ENCODE data around the gene PRKCZ.

- TF ChIP-seq CTCF (conservative IDR thresholded peaks at IDR 0.05) (no peak), EZH2 (IDR thresholded peaks at IDR 0.05; ENCODE audit: low read depth) (no peak)
Measured at GRCh38 chr1:2004856-2005255, 45.4 kb upstream of the PRKCZ start.

All from PC-9 (cell line).